Central memory CD4-positive, alpha-beta T cell (primary cell): ENCODE results near the gene TBC1D3K.
"Not testable (repeated sequence)": the region's sequence is repeated elsewhere in the genome, so short reads cannot be mapped to it uniquely, and the experiment has no call there.

Experiments
- DNase-seq: peaks from one replicate; pipeline ENCODE4 v3.0.0; 2022
- total RNA-seq, 3 experiments: gene quantifications; one replicate each; lab custom pipeline; 2026; lab: John Stamatoyannopoulos, UW

Gene TBC1D3K
- total RNA-seq, result 0 reads per million in 3 experiments

GRCh38 chr17:37924115-37924514 is at the start of gene TBC1D3K:
Gene TBC1D3K, plus strand, starts transcription at chr17:37924415. Its CDS starts 1,585 bp downstream, at chr17:37926000.
- DNase-seq, result not testable (repeated sequence)

- no peak for DNase-seq
Measured at GRCh38 chr17:37884516-37884915, 39.7 kb upstream of the TBC1D3K start.

- no peak for DNase-seq
Measured at GRCh38 chr17:37885136-37885535, 39.1 kb upstream of the TBC1D3K start.

- DNase-seq, result no peak
Measured at GRCh38 chr17:37888881-37889280, 35.3 kb upstream of the TBC1D3K start.

GRCh38 chr17:37896961-37897360 is 27.3 kb upstream of the TBC1D3K start:
- DNase-seq, result not testable (repeated sequence)
